GM19468 (cell line): ENCODE results near the gene POLR3K.
"Not testable (repeated sequence)": the region's sequence is repeated elsewhere in the genome, so short reads cannot be mapped to it uniquely, and the experiment has no call there.

Experiments used
- ATAC-seq: cut with Tn5 transposase; IDR thresholded peaks from one replicate; pipeline ENCODE4 v1.9.1; 2021; ENCODE audit warnings: mild to moderate bottlenecking, moderate library complexity, moderate number of reproducible peaks; ENCODE audit not compliant: unreplicated experiment; ENCODE audit errors: extremely low read depth

The POLR3K gene

DNA sequence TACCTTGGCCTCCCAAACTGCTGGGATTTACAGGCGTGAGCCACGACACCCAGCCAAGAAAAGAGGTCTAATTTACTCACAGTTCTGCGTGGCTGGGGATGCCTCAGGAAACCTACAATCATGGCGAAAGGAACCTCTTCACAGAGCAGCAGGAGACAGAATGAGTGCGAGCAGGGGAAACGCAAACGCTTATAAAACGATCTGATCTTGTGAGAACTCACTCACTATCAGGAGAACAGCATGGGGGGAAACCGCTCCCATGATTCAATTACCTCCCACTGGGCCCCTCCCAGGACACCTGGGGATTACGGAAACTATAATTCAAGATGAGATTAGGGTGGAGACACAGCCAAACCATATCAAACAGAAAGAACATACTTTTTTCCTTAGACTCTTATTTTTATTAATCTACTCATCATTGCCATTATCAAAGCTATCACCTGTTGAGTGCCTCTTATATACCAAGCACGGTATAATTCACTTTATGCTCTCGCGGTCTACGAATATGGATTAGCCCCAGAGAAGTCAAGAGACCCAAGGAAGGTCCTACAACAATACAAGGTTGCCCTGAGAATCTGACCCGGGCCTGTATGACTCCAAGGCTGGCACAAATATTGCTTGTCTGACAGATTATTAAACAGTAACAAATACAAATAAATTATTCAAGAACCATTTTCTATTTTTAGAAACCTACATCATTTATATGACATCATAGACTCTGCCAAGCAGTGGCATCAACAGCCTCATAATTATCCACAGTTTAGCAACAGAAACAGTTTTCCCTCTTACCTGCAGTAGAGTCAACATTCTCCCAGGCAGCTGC, 2.4 kb downstream of the POLR3K start:
- ATAC-seq, result no peak

DNA sequence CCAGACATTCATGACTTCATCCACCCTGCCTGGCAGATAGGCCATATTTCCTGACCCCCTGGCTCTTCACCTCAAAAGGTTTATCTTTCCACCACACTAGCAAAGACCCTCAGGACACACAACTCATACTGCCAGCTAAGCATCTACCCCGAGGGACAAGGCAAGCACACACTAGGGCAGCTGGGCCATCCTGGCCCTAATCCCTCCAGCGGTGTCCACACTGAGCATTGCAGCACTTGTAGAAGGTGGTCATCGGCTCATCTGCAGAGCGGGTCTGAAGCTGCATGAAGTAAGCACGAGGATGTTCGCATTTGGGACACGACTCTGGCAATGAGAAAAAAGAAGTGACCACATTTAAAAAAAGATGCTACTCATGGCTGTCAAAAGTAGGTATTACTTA, 6.2 kb downstream of the POLR3K start:
- no peak for ATAC-seq

DNA sequence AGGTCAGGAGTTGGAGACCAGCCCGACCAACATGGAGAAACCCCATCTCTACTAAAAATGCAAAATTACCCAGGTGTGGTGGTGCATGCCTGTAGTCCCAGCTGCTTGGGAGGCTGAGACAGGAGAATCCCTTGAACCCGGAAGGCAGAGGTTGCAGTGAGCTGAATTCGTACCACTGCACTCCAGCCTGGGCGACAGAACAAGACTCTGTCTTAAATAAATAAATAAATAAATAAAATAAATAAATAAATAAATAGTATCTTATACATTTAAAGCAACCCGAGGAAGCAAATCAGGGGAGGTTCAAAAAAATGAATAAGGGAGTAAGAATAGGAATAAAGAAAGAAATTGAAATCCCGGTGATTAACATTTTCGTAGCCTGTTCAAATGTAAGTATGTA, 6.9 kb downstream of the POLR3K start:
- ATAC-seq, result not testable (repeated sequence)

DNA sequence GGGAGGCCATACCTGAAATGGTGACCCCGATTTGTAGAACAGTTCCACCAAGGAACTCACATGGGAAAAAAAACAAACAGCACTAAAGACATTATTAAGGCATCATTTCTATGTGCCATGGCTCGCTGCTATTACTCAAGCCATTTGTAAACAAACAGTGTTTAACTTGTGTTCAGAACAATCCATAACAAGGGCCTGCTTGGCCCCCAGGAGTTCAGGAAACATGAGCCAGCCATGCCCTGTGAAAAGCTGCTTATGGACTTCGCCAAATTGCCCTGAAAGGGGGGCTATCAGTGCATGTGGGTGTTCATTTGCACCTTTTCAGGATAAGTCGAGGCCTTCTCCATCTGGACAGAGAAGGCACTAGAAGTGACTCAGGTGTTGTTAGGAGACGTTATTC, 8.0 kb downstream of the POLR3K start:
- ATAC-seq, result no peak

DNA sequence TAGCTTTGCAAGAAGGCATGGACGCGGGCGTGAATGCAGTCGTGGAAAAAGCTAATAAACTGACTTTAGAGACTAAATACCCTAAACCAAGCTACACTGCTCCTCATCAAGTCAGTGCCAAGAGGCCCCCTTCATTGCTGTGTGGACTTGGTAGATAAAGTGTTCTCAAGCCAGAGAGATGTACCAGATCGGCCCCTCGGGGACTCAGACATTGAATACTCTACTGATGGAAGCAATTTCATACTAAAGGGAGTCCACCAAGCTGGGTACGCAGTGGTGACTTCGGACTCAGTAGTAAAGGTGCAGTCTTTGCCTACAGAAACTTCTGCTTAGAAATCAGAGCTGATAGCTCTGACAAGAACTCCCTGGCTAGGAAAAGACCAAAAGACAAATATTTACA, 8.8 kb downstream of the POLR3K start:
- ATAC-seq, result no peak

DNA sequence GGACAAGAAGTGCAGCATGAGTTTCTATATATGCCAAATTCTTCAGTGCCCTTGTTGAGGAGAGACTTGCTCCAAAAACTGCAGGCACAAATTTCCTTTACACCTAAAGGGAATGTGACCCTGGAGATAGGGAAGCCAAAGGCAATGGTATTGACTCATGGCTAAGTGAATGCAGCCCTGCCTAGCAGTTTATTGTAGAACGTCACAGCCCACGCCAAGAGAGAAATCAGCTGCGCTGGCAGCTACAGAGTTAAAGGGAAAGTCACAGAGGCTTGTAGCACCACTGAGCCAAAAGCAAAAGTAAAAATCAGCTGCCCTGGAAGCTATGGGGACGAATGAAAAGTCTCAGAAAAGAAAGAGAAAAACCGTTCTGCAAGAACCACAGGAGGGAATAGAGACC, 10.1 kb downstream of the POLR3K start:
- no peak for ATAC-seq

DNA sequence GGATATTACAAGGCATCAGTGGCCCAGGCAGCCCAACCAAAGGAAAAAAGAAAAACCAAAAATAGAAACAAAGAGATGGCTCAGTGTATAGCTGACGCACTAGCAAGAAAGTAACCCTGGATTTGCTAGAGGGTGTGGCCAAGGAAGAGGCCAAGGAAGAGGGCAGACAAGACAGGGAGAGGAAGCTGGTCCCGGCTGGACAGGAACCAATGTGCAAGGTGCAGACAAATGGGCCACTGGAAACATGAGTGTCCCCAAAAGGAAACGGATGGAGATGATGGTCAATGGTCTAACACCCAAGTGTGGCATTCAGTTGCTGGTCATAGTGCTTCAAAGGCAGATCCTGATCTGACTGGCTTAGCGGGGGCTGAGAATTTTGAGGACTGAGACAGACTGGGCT, 10.7 kb downstream of the POLR3K start:
- no peak for ATAC-seq

DNA sequence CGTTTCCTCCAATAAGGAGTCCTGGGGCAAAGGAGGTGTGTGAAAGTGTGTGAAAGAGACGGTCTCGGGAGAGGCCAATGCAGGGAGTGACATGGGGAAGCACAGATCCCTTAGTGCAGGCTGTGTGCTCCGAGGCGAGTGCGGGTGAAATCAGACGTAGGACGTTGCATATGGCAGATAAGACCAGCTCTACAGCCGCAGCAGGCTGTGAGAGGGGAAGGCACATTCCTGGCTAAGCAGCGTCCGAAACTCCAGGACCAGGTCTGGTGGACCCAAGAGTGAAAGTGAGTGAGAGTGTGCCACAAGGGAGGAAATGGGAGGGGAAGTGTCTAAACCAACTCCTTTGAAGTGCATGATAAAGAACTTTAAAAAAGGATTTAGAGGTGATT, 11.3 kb downstream of the POLR3K start:
- ATAC-seq, result no peak

DNA sequence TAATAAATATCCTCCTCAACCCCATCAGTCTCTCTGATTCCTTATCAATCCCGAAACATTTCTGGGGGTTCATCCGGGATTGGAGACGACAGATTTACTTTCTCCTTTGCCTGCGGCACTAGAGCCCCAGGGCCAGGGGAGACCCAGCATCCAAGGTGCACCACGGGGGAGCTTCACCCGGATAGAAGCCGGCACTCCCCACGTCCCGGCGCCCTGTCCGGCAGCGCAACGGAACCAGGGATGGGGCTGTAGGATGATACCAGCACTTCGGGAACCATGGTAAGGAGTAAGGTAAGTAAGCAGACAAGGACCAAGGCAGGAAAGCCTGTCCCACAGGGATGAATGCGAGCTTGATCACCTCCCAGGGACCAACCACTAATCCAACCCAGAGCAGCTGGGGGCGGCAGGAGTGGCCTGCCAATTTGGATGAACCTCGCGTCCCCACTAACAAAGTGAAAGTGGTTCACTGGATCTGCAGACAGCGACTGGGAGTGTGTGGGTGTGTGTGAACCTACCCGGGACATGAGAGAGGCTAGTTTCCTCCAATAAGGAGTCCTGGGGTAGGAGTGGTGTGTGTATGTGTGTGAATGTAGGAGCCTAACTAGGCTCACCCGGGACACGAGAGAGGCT, 11.9 kb downstream of the POLR3K start:
- no peak for ATAC-seq

DNA sequence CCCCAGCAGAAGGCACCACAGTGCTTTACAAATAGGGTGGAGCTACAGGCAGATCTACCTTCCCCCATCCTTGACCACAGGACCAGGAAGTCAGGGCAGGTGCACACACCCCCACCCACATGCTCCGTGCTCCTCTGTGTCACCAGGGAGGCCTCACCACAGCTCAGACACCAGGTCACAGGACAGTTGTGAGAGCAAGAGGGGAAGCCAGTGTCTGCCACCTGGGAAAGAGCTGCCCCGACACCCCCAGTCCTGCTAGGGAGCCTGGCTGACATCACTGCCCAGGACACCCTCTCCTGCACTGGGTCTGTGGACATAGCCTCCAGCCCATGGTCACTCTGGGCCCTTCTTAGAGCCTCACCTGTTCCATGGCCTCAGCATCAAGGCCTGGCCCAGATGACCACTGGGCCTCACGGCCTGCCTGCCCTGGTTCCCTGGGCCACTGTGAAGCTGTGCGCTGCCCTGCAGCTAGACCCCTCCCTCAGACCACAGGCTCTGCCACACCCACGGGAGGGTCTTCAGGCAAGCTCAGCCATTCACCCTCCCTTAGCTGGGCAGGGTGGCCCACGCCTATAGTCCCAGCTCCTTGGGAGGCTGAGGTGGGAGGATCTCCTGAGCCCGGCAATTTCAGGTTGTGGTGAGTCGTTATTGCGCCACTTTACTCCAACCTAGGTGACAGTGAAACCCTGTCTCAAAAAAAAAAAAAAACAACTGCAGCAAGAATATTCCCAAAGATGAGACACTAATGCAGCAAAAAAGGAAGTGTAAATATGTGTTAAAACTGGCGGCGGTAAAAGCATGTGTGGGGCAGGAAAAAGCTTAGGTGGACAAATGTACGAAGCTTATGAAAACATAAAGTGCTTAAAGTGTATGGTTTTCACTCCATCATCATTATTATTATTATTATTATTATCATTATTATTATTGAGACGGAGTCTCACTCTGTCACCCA, 14.2 kb downstream of the POLR3K start:
- no peak for ATAC-seq

DNA sequence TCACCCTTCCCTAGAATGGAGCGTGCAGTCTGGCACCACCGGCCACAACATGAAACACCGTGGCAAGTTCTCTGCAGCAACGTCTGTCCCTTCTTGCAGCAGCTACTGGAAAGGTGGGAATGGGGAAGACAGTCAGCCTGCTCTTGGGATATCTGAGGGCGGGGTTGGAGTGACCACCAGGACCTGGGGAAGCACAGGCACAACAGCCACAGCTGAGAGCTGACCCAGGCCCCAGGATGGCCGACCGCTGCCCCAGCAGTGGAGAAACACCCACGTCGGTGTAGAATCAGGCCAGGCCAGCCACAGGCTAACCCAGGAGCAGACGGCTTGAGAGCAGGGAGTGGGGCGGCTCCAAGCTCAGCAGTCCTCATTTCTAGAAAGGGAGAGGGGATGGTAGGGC, 15.2 kb downstream of the POLR3K start:
- not testable (repeated sequence) for ATAC-seq

DNA sequence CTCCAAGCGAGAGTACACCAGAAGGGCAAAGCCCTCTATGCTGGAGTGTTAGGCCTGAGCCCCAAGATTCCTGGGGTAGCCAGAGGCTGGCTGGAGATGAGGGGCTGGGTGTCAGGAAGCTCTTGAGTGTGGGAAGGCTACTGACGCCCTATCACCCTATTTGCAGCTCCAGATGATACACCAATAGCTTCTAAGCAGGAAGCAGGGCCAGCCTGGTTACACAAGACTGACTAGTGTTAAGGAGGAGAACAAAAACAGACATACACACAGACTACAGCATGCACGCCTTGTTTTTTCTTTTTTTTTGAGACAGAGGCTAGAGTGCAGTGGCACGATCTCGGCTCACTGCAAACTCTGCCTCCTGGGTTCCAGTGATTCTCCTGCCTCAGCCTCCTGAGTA, 15.9 kb downstream of the POLR3K start:
- ATAC-seq, result no peak

DNA sequence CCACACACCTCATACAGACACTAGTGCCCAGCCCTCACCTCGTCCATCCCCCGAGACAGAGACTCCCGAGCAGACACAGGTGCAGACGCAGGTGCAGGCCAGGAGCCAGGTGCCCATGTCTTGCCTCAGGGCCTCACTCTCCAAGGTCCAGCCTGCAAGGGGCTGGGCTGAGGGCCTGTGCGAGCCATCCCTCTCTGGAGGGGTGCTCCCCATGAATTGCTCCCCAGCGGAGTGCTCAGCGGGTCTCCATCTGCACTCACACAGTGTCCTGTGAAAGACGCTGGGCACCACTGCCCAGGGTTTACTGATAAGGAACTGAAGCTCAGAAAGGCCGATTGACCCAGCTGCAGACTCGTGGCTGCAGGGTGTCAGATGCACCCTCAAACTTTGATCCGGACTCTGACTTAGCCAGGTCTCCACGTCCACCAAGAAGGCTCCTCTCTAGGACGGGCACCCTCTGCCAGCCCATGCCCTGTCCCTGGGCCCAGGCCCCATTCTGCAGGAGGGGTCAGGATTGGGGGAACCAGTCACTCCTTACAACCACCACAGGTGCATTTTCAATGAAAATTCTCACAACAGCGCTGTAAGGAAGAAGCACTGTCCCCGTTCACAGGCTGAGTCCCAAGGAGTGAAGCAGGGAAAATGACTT, 16.9 kb downstream of the POLR3K start:
- ATAC-seq, result no peak

DNA sequence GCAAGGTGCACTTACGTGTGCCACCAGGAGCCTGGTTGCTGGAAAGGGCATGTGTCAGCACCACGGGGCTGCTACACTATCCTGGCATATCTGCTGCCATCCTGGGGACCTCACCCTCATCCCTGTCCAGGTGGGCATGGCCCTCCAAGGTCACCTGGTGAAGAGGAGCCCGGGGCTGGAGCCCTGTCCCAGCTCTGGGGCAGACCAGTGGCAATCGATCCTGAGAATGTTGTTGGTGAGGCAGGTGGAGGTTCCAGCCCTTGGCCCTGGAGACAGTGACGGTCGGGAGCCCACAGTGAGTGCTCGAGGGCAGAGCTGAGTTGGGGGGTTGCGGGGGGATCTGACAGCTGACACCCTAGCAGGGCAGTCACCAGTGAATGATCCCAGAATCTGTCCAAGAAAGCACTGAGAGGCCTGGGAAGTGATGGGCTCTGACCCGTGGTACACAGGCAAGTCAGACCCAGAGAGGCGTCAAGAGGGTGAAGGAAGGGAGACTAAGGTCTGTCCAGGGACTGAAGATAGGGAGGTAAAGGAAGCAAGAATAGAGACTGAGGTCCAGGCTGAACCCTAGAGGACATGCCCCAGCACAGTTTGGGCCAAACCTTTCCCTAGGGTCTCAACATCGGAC, 17.6 kb downstream of the POLR3K start:
- ATAC-seq, result no peak

DNA sequence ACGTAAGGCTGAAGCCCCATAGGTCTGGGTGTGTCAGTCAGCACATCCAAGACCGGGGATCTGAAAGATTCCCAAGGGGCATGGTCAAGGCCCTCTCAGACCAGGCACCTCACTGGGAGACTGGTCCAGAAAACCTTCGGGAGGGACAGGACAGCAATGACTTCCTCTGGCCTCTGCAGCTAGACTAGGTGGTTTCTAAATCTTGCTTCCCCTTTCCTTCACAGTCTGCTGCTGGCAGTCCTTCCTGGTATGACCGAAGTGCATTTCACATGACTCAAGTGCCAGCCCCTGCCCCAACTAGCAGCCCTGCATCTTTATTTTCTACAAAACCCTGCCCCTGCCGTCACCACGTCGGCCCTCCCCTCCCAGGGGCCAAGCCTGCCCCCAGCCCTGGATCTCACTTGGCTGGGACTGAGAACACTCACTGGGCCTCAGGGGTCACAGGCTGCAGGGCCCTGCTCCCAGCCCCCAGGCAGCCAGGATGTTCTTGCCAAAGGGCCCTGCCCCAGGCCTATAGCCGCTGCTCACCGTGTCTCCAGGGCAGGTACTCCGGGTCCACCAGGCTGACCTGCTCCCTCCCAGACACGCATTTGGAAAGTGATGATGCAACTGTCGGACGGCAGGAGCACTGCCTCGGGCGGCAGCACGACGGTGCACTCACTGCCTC, 18.3 kb downstream of the POLR3K start:
- ATAC-seq, result no peak

DNA sequence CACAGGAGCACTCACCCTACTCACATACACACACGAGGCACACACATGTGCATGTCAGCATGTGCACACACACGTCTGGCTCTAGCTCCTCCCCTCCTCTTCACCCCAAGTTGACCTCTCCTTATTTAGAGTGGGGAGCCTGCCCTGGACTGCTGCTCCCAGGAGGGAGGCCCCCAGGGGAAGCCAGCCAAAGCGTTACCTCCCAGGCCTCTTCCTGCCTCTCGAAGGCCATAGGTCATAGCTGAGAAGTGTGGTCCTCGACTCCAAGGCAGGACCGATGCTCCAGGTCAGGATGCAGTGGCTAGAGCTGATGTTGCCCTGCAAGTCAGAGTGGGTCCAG, 18.8 kb downstream of the POLR3K start:
- no peak for ATAC-seq

DNA sequence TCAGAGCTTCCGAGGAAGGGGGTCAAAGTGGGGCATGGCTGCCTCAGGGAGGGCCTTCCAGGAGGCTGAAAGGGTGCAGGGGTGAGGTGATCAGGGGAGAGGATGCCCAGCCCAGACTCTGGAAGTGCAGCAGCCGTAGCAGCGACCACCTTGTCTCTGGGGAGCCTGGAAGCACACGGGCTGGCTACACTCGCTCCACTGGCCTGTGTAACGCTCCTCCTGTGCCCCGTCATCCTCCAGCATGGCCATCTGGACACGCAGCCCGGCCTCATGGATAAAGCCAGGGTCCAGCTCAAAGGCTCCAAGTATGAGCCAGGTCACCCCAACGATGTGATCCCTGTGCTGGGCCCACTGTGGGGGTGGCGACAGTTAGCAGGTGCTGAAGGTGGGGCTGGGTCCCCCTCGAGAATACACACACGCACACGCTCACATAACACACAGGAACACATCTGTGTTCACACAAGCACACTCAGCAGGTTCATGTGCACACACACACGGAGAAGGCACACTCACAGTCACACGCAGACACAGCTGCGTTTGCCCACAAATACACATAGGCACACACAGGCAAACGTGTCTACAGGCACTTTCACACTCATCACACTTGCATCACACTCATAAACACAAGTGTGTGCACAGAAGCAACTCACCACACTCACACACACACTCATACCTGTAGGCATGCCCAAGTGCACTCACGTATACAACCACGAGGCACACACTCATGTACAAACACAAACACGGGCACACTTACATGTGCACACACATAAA, 19.3 kb downstream of the POLR3K start:
- ATAC-seq, result no peak

DNA sequence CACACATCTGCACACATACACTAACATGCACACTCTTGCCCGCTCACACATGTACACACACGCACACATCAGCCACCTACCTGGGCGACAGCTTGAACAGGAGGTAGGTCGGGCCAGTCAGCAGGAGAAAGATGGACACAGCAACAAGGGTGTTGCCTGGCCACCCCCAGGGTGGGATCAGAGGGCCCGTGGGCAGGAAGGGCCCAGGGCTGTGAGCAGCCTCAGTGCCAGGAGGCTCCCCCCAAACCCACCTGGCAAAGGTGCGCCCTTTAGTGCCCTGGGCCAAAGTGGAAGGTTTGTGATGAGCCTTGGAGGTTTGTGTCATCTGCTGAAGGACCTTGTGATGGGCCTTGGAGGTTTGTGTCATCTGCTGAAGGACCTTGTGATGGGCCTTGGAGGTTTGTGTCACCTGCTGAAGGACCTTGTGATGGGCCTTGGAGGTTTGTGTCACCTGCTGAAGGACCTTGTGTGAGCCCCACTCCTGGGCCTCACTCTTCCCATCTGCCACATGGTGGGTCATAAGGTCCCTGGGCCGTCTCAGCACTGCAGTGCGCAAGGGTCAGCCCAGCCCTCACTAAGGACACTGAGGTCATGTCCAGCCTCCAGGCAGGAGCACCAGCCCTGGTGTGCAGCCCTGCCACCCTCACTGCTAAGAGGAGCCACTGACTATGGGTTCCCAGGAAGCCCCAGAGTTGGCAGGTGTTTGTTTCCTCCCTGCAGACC, 20.1 kb downstream of the POLR3K start:
- ATAC-seq, result not testable (repeated sequence)
